HG03457 (cell line): ENCODE results near the gene TIMELESS.
"Not testable (repeated sequence)": the region's sequence is repeated elsewhere in the genome, so short reads cannot be mapped to it uniquely, and the experiment has no call there.

Experiments used
- ATAC-seq: cut with Tn5 transposase; IDR thresholded peaks from one replicate; pipeline ENCODE4 v1.9.1; 2021; ENCODE audit warnings: moderate number of reproducible peaks; ENCODE audit not compliant: unreplicated experiment

Gene TIMELESS

DNA sequence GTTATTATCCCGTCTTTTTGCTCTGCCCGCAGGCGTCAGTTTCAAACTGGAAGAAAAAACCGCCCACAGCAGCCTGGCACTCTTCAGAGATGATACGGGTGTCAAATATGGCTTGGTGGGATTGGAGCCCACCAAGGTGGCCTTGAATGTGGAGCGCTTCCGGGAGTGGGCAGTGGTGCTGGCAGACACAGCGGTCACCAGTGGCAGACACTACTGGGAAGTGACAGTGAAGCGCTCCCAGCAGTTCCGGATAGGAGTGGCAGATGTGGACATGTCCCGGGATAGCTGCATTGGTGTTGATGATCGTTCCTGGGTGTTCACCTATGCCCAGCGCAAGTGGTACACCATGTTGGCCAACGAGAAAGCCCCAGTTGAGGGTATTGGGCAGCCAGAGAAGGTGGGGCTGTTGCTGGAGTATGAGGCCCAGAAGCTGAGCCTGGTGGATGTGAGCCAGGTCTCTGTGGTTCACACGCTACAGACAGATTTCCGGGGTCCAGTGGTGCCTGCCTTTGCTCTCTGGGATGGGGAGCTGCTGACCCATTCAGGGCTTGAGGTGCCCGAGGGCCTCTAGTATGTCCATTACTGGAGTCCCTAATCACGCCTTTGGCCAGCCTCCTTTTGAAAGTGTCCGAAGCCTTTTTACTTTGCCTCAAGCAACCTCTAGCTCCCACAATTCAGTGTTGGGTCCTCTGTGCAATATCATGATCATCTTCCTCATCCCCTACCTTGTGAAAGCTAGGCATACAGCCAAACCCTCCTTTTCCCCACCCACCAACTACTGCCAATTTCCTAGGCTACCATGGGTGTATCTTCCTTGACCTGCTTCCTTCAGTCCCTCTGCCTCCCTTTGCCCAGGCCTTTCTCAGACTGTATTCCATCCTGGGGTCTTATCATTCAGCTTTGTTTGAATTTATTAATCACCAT is 20.0 kb upstream of the TIMELESS start:
- no peak for ATAC-seq

DNA sequence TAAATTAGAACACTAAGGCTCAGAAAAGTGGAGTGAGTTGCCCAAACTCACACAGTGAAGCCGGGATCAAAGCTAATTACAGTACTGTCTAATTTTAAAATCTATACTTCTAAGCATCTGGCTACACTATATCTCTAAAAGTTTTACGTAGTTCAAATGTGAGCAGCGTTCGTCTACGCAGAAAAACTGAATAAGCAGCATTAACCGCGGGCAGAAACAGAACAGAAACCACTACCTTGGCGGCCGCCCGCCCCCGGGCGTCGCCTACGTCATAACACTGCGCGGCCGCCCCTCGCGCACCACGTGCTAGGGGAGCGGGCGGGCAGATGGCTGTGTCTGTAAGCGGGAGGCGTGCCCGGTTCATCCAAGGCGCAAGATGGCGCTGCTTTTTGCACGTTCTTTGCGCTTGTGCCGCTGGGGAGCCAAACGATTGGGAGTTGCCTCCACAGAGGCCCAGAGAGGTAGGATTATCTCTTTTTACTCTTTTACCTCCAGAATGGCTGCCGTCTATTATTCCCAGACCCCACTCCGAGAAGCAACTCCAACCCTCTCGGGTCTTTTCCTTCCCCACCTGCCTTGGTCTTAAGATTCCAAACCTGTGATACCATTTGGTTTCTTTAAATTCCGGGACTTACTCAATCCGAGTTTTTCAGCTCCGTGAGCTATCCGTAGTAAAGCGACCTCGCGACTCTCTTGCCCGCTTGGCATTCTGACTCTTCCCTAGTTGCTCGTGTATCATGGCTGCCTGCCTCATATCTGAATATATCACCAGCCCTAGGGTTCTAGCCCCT is 19.2 kb upstream of the TIMELESS start, which contains the start of gene SPRYD4:
Gene SPRYD4 (plus strand): TSS at position 363 of the 791 bp plus-strand sequence. CDS start 14 bp downstream, at position 377.
- ATAC-seq = peak; percentile 75

DNA sequence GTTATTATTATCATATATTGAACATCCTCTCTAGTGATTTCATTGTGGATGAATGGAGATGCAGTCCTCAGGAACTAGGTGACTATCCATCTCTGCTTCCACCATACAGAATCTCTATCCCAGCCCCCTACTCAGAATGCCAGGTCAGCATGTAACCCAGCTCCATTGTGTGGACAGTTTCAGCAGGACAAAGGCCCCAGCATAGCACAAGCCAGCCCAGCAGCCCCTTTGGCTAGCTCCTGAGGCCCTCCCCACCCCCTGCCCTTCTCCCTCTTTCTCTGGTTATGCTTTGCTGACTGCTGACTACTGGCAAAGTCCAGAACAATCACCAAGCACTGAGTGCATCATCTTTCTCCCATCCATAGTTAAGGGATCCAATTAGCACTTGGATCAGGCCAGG is 13.3 kb upstream of the TIMELESS start:
- no peak for ATAC-seq

DNA sequence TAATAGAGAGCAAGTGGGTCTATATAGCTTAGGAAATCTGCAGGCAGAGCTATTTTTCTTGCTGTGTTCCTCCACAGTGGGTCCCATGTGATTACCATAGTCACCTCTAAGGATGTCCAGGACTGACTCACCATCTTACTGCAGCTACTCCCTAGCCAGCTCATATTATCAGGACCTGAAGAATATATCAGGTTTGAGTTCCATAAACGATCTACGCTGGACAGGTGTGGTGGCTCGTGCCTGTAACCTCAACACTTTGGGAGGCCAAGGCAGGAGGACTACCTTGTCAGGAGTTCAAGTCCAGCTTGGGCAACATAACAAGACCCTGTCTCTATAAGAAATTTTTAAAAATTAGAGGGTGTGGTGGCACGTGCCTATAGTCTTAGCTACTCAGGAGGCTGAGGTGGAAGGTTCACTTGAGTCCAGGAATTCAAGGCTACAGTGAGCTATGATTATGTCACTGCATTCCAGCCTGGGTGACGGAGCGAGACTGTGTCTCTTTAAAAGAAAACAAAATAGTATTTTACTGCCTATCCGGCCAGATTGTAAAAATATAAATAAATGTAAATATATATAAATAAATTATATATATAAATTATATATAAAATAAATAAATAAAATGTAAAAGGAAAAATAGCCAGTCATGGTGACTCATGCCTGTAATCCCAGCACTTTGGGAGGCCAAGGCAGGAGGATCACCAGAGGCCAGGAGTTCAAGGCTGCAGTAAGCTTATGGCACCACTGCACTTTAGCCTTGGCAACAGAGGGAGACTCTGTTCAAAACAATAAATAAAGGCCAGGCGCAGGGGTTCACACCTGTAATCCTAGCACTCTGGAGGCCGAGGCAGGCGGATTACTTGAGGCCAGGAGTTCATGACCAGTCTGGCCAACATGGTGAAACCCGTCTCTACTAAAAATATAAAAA is 12.3 kb upstream of the TIMELESS start:
- no peak for ATAC-seq

DNA sequence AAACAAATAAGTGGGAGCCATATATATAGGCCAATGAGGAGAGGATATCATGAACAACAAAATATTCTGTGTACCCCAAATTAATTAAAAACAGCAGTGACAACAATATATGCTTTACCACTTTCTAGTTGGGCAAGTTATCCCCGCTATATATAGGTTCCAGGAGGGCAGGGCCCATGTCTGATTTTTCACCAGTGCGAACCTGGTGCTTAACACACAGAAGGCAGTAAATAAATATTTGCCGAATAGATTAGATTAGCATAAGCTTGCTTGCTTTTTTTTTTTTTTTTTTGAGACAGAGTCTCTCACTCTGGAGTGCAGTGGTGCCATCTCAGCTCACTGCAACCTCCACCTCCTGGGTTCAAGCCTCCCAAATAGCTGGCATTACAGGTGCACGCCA is 8.6 kb upstream of the TIMELESS start:
- no peak for ATAC-seq

DNA sequence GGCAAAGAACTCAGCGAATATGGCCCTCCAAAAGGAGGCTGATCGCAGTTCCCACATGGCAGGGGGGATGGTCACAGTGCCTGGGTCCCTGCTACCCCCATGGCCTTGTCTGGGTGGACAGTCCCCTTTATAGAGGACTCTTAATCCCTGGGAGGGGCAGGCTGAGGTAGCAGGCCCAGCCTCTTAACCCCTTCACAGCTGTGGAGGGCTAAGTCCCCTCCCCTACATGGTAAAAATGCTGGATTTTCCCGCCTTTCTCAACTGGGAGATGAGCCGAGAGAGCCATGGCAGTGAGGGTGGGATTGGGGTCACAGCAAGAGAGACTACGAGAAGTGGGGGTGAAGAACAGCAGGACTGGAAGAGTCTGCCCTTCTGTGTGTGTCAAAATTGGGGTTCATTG is 5.3 kb upstream of the TIMELESS start, which contains the start of gene MIP:
Gene MIP (minus strand): TSS at position 101 of the 400 bp plus-strand sequence. CDS start 44 bp downstream, at position 57.
- no peak for ATAC-seq

DNA sequence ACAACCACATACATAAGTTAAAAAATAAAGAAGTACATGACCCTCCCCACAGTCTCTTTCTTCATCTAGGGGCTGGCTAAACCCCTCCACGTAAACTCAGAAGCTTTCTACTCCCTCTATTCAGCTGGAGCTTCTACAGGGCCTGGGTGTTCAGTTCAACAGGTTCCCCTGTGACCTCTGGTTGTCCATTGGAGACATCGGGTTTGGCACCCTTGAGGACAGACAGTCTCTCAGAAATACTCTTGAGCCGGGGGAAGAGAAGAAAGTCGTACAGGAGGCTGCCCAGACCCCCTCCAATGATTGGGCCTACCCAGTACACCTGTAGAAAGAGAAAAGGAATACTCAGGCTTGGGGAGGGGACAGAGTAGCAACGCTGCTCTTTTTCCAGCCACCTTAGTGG is 1.9 kb upstream of the TIMELESS start:
- no peak for ATAC-seq

DNA sequence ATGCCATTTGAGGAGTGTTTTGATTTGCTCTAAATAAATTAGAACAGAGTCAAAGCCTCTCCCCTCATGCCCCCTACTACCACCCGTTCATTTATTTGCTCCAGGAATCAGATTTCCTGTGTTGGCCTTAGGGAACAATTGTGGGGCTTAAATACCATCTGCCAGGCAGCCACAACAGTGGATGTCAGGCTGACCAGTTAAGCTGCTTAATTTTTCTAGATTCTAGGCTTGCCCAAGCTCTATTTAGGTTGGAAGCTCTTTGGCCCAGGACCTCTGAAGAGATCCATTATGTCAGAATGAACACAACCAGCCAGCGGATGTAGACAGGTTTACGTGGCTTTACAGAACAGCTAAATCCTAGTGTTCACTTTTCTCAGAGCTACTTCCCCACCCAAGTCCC is 1.0 kb upstream of the TIMELESS start:
- no peak for ATAC-seq

DNA sequence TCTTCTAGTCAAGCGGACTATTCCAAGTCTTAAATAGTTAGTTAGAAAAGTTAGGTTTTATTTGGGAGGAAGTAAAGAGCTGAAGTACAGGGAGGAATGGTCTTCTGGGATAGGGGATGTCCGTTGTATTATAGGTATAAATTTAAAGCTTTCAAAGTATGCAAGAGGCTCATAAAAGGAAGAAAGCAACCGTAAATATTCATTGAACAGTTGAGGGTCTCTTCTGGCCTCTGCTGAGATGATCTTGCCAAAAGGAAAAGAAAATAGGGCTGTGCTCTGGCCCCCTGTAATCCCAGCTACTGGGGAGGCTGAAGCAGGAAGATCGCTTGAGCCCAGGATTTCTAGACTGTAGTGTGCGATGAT is 377 bp upstream of the TIMELESS start:
- no peak for ATAC-seq

DNA sequence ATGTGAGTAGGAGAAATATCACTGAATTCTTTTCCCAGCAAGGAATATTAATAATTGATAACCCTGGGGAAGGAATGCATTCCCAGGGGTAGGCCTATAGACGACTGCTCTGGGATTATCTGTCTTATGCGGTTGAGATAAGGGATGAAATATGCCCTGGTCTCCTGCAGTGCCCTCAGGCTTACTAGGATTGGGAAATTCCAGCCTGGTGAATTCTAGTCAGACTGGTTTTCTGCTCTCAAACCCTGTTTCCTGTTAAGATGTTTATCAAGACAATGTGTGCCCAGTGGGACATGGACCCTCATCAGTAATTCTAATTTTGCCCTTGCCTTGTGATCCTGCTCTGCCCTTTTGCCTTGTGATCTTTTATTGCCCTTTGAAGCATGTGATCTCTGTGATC is 6.0 kb downstream of the TIMELESS start:
- ATAC-seq = not testable (repeated sequence)

DNA sequence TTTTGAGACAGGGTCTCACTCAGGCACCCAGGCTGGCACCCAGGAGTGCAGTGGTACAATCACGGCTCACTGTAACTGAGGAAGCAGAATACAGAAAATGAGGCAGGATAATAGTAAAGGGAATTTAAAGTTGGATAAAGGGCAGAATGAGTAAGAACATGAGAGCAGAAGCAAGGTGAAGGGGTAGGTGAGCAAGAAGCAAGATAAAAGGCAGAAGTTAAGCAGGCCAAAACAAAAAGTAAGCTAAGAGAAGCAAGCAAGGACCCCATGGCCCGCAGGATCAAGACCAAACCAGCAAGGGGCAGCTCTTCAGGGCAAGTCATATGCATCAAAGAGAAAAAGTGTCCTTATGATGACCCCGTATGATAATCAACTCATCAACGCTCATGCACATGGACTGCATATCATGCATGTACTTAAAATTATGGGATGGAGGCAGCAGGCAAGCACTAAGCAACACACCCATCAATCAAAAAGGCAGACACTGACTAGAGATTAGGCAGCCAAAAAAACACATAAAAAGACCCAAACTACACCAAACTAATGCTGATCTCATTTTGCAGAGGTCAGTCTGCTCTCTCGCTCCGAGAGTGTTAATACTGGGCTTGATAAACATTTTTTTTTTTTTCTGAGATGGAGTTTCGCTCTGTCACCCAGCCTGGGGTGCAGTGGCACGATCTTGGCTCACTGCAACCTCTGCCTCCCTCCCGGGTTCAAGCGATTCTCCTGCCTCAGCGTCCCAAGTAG is 11.6 kb downstream of the TIMELESS start:
- no peak for ATAC-seq

DNA sequence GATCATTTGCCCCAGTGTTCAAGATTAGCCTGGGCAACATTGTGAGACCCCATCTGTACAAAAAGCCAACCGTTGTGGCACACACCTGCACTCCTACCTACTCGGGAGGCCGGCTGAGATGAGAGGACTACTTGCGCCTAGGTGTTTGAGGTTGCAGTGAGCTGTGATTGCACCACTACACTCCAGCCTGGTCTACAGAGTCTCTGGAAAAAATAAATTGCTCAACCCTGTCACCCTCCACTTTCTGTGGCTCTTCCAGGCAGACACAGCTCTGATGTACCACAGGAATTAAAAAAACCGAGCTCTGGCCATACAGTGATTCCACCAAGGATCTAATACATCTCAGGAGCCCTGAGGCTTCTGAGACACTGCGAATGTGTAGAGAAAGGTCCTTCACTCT is 14.4 kb downstream of the TIMELESS start:
- no peak for ATAC-seq

DNA sequence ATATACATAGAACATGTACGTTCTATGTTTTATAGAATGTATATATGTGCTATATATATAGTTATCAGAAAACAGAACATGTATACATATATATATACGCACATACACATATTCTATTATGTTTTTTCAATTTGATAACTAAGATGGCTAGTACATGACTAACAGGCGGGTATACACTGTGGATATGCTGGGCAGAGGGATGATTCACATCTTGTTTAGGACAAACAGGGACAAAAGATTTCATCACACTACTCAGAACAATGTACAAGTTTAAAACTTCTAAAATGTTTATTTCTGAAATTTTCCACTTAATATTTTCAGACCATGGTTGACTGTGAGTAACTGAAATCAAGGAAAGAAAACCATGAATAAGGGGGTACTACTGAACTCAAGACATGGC is 17.4 kb downstream of the TIMELESS start:
- no peak for ATAC-seq

DNA sequence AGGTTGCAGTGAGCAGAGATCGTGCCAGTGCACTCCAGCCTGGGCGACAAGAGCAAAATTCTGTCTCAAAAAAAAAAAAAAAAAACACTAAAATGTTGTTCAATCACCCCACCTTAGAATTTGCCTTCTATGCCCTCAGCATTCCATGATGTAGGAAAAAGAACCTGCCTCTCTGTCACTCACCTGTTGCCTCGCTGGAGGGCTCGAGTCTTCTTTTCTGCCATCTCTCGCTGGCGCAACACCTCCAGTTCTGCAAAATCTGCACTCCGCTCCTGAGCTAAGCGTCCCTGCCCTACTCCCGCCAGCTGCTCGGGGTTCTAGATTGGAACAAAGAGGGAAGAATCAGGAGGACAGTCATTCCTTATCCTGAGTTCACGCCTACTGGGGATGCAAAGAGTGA is 17.9 kb downstream of the TIMELESS start:
- no peak for ATAC-seq

DNA sequence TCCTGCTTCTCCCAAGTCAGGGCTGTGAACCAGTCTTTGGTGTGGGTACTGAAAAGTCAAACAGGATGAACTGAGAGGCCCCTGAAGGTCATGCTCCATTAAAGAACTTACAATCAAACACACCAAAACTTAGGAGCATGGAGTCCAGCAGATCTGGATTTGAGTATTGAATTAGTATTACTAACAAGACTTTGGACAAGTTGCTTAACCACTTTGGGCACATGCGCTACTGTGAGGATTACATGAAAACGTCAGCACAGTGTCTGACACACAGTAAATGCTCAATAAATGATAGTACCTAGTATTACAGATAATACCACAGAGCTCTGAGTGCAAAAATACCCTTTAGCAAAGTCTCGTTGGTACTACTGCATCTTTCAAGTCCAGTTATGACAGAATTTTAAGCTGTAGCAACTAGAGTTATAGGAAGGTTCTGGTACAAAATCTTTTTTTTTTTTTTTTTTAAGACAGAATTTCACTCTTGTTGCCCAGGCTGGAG is 23.2 kb downstream of the TIMELESS start:
- no peak for ATAC-seq

DNA sequence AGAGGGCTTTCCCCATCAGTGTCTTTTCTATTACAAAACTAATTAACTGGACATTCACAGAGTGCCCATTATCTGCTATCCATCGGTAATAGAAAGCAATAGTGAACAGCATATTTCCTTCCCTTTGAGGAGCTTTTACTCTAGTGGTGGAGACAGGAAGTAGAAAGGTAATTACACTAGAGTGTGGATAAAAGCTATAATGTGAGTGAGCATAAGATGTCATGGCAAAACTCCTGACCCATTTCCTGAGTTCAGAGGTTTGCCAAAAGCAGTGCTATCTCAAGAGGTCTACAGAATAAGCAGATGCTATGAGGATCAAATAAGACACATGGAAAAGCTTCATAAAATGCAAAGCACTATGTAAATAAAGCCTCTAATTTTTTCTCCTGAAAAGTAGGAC is 24.0 kb downstream of the TIMELESS start:
- ATAC-seq = no peak

DNA sequence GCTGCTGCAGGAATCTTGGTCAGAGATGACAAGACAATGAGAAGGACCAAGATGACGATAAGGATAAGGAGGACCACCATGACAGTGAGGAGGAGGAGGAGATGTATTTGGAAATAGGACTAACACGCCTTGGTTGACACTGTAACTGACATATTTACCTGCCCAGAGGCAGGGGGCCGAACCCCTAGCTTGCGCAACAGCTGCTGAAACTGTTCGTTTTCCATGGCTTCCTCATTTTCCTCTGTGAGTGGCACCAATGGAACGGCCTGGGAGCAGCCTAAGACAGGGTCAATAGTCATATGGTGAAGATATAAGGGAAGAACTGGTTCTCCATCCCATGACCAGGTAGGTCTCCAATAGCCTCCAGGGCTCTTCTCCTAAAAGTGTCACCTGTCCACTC is 28.8 kb downstream of the TIMELESS start:
- no peak for ATAC-seq

DNA sequence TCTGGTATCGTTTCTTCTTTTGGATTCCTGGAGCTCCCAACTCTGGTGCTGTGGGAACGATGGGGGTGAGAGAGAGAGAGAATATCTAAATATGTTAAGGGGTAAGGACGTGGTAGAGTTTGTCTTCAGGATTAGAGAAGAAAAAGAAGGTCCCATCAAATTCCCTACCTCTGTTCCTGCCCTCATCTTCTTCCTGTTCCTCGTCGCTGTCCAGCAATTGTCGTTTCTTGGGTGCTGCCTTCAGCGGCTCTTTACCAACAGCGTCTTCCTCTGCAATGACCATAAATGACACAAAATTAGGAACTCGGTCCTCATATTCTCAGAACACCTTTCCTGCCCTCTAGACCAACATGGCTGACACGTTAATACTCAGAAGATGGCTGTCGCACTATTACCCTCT is 31.5 kb downstream of the TIMELESS start:
- ATAC-seq = no peak

DNA sequence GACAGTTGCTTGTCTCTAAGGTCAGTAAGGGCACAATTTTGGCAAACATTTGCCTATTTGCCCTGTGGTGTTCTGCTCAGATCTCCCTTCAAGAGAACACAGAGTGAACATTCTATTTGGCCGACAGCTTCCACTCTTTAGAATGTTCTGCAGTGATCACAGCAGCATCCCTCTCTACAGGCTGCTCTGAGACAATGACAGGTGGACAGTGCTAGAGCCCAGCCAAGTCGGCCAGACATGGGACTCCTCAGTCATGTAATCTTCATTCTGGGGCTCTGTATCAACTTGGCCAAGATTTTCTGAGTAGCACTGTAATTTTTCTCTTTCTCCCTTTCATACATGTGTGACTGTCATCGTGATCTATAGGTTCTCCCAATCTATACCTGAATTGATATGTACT is 34.8 kb downstream of the TIMELESS start:
- no peak for ATAC-seq

DNA sequence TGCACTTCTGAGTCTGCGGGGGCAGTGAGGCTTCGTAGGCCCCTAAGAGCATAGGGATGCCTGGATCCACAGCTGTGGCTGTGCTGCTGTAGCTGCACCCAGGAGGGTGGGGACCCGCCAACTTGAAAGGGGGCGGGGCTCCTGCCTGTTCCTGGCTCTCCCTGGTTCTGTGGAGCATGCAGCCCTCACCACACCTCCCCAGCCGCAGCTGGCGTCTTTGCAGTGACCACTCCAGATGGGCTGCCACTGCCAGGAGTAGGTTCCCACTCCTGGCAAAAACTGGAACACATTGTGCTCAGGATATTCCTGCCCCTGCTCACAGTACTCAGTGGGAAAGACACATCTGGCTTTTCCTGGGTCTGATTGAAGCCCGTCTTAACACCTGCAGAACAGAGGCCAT is 35.8 kb downstream of the TIMELESS start:
- no peak for ATAC-seq
